ENCODE data around the gene GMPR.

Gene GMPR

GRCh38 chr6:16285467-16286150 lies 47.2 kb downstream of the GMPR start:
- Histone ChIP-seq H3K9ac (ENCODE audit: low read length) (no peak overlapping the region), H2BK120ac (ENCODE audit: low read depth, low read length) (no peak overlapping the region), H2BK15ac (replicated peaks; ENCODE audit: low read depth) (no peak overlapping the region), H3K4me2 (ENCODE audit: low read length) (no peak overlapping the region), H3K4me3 (ENCODE audit: low read length) (no peak overlapping the region), H3K27me3 (ENCODE audit: insufficient read depth, low read length, poor library complexity) (no peaks in the 10 kb centered on the region), H3K79me2 (ENCODE audit: control insufficient read depth, insufficient read depth, low read length) (no peaks in the 10 kb centered on the region), H4K8ac (ENCODE audit: low read depth, low read length) (no peak overlapping the region), H3K56ac (ENCODE audit: low read length) (no peak overlapping the region), H3K27ac (ENCODE audit: low read depth, low read length) (no peak overlapping the region), H3K4me1 (ENCODE audit: control insufficient read depth, low read depth, low read length) (no peaks in the 10 kb centered on the region), H3K36me3 (ENCODE audit: control insufficient read depth, insufficient read depth, low read length) (no peaks in the 10 kb centered on the region), H3K79me1 (ENCODE audit: low read length) (no peaks in the 10 kb centered on the region), H3K4ac (ENCODE audit: low read depth, low read length) (no peak overlapping the region), H2AK5ac (ENCODE audit: low read length) (no peak overlapping the region), H3K23ac (ENCODE audit: low read length) (no peak overlapping the region), H2BK5ac (ENCODE audit: low read length) (no peak overlapping the region), H4K5ac (ENCODE audit: low read length) (no peak overlapping the region), H3K18ac (ENCODE audit: low read length) (no peak overlapping the region)
- no CpG with 5 or more reads among the region's 11 CpGs for WGBS (ENCODE audit: extremely low coverage, insufficient coverage, low lambda C conversion rate)
- peak; percentile 20 for DNase-seq

GRCh38 chr6:16286151-16286522 lies 47.8 kb downstream of the GMPR start:
- WGBS (ENCODE audit: extremely low coverage, insufficient coverage, low lambda C conversion rate), result no CpG with 5 or more reads among the region's 15 CpGs

GRCh38 chr6:16288163-16288562 lies 49.8 kb downstream of the GMPR start:
- Histone ChIP-seq H3K9ac (ENCODE audit: low read length) (no peak overlapping the region), H2BK120ac (ENCODE audit: low read depth, low read length) (no peak overlapping the region), H2BK5ac (ENCODE audit: low read length) (no peak overlapping the region), H4K8ac (ENCODE audit: low read depth, low read length) (no peak overlapping the region), H3K18ac (ENCODE audit: low read length) (no peak overlapping the region), H3K27ac (ENCODE audit: low read depth, low read length) (no peak overlapping the region), H2BK15ac (replicated peaks; ENCODE audit: low read depth) (no peak overlapping the region), H3K79me1 (ENCODE audit: low read length) (no peaks in the 10 kb centered on the region), H3K36me3 (ENCODE audit: control insufficient read depth, insufficient read depth, low read length) (no peaks in the 10 kb centered on the region), H3K56ac (ENCODE audit: low read length) (no peak overlapping the region), H3K23ac (ENCODE audit: low read length) (no peak overlapping the region), H3K27me3 (ENCODE audit: insufficient read depth, low read length, poor library complexity) (no peaks in the 10 kb centered on the region), H3K79me2 (ENCODE audit: control insufficient read depth, insufficient read depth, low read length) (no peaks in the 10 kb centered on the region), H4K5ac (ENCODE audit: low read length) (no peak overlapping the region), H3K4ac (ENCODE audit: low read depth, low read length) (no peak overlapping the region), H2AK5ac (ENCODE audit: low read length) (no peak overlapping the region), H3K4me3 (ENCODE audit: low read length) (no peak overlapping the region), H3K4me1 (ENCODE audit: control insufficient read depth, low read depth, low read length) (no peaks in the 10 kb centered on the region), H3K4me2 (ENCODE audit: low read length) (no peak overlapping the region)
- no peak for DNase-seq
- WGBS (ENCODE audit: extremely low coverage, insufficient coverage, low lambda C conversion rate), result no CpG with 5 or more reads among the region's 26 CpGs

More at GRCh38 chr6:16286151-16286522, 47.8 kb downstream of the GMPR start:
- no peak overlapping the region for H3K18ac ChIP-seq (ENCODE audit: low read length)
- no peaks in the 10 kb centered on the region for H3K4me1 ChIP-seq (ENCODE audit: control insufficient read depth, low read depth, low read length)
- H3K36me3 ChIP-seq (ENCODE audit: control insufficient read depth, insufficient read depth, low read length), result no peaks in the 10 kb centered on the region
- H2BK5ac ChIP-seq (ENCODE audit: low read length), result no peak overlapping the region
- H4K5ac ChIP-seq (ENCODE audit: low read length), result no peak overlapping the region
- no peak overlapping the region for H2BK15ac ChIP-seq (replicated peaks; ENCODE audit: low read depth)
- DNase-seq, result peak; percentile 82
- no peak overlapping the region for H2AK5ac ChIP-seq (ENCODE audit: low read length)
- no peak overlapping the region for H2BK120ac ChIP-seq (ENCODE audit: low read depth, low read length)
- H3K4me2 ChIP-seq (ENCODE audit: low read length), result peak overlapping the region; percentile 15
- no peaks in the 10 kb centered on the region for H3K27me3 ChIP-seq (ENCODE audit: insufficient read depth, low read length, poor library complexity)
- H3K4me3 ChIP-seq (ENCODE audit: low read length), result no peak overlapping the region
- H3K4ac ChIP-seq (ENCODE audit: low read depth, low read length), result no peak overlapping the region
- H3K56ac ChIP-seq (ENCODE audit: low read length), result peak overlapping the region; percentile 70
- no peak overlapping the region for H3K27ac ChIP-seq (ENCODE audit: low read depth, low read length)
- no peak overlapping the region for H3K23ac ChIP-seq (ENCODE audit: low read length)
- H3K9ac ChIP-seq (ENCODE audit: low read length), result no peak overlapping the region
- H3K79me2 ChIP-seq (ENCODE audit: control insufficient read depth, insufficient read depth, low read length), result no peaks in the 10 kb centered on the region
- H3K79me1 ChIP-seq (ENCODE audit: low read length), result no peaks in the 10 kb centered on the region
- H4K8ac ChIP-seq (ENCODE audit: low read depth, low read length), result no peak overlapping the region

DNA sequence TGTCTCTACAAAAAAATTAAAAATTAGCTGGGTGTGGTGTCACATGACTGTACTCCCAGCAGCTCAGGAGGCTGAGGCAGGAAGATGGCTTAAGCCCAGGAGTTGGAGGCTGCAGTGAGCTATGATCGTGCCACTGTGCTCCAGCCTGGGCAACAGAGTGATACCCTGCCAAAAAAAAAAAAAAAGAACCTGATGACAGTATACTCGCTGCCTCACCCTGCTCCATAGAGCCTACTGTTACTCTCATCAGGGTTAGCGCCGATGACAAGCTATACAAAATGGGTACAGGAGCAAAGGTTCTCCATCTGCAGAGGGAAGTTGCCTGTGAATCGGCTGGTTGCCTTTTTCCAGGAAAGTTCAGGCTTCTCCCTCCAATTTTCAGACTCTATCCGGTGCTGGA lies 53.4 kb downstream of the GMPR start:
- Histone ChIP-seq H2AK5ac (ENCODE audit: low read length) (no peak overlapping the region), H3K27ac (ENCODE audit: low read depth, low read length) (no peak overlapping the region), H3K79me1 (ENCODE audit: low read length) (no peaks in the 10 kb centered on the region), H3K79me2 (ENCODE audit: control insufficient read depth, insufficient read depth, low read length) (no peaks in the 10 kb centered on the region), H2BK15ac (replicated peaks; ENCODE audit: low read depth) (no peak overlapping the region), H3K23ac (ENCODE audit: low read length) (no peak overlapping the region), H3K36me3 (ENCODE audit: control insufficient read depth, insufficient read depth, low read length) (no peaks in the 10 kb centered on the region), H3K4me3 (ENCODE audit: low read length) (no peak overlapping the region), H3K4me1 (ENCODE audit: control insufficient read depth, low read depth, low read length) (no peaks in the 10 kb centered on the region), H3K27me3 (ENCODE audit: insufficient read depth, low read length, poor library complexity) (no peaks in the 10 kb centered on the region), H3K56ac (ENCODE audit: low read length) (no peak overlapping the region), H3K4me2 (ENCODE audit: low read length) (no peak overlapping the region), H2BK120ac (ENCODE audit: low read depth, low read length) (no peak overlapping the region), H3K9ac (ENCODE audit: low read length) (no peak overlapping the region), H4K8ac (ENCODE audit: low read depth, low read length) (no peak overlapping the region), H4K5ac (ENCODE audit: low read length) (no peak overlapping the region), H2BK5ac (ENCODE audit: low read length) (no peak overlapping the region), H3K4ac (ENCODE audit: low read depth, low read length) (no peak overlapping the region), H3K18ac (ENCODE audit: low read length) (no peak overlapping the region)
- WGBS (ENCODE audit: extremely low coverage, insufficient coverage, low lambda C conversion rate), result no CpG with 5 or more reads among the region's 6 CpGs
- DNase-seq, result no peak

- Histone ChIP-seq H2BK5ac (ENCODE audit: low read length) (no peak overlapping the region), H3K4me2 (ENCODE audit: low read length) (no peak overlapping the region), H3K27ac (ENCODE audit: low read depth, low read length) (no peak overlapping the region), H3K4me3 (ENCODE audit: low read length) (no peak overlapping the region), H2BK15ac (replicated peaks; ENCODE audit: low read depth) (no peak overlapping the region), H3K18ac (ENCODE audit: low read length) (no peak overlapping the region), H3K79me2 (ENCODE audit: control insufficient read depth, insufficient read depth, low read length) (no peaks in the 10 kb centered on the region), H2AK5ac (ENCODE audit: low read length) (no peak overlapping the region), H3K56ac (ENCODE audit: low read length) (no peak overlapping the region), H3K23ac (ENCODE audit: low read length) (no peak overlapping the region), H3K36me3 (ENCODE audit: control insufficient read depth, insufficient read depth, low read length) (no peaks in the 10 kb centered on the region), H4K5ac (ENCODE audit: low read length) (no peak overlapping the region), H3K79me1 (ENCODE audit: low read length) (no peaks in the 10 kb centered on the region), H3K9ac (ENCODE audit: low read length) (no peak overlapping the region), H4K8ac (ENCODE audit: low read depth, low read length) (no peak overlapping the region), H3K27me3 (ENCODE audit: insufficient read depth, low read length, poor library complexity) (no peaks in the 10 kb centered on the region), H2BK120ac (ENCODE audit: low read depth, low read length) (no peak overlapping the region), H3K4ac (ENCODE audit: low read depth, low read length) (no peak overlapping the region), H3K4me1 (ENCODE audit: control insufficient read depth, low read depth, low read length) (no peaks in the 10 kb centered on the region)
- DNase-seq, result no peak
- WGBS (ENCODE audit: extremely low coverage, insufficient coverage, low lambda C conversion rate), result no CpG with 5 or more reads among the region's 5 CpGs
Observed at GRCh38 chr6:16292432-16292831, 54.0 kb downstream of the GMPR start.

DNA sequence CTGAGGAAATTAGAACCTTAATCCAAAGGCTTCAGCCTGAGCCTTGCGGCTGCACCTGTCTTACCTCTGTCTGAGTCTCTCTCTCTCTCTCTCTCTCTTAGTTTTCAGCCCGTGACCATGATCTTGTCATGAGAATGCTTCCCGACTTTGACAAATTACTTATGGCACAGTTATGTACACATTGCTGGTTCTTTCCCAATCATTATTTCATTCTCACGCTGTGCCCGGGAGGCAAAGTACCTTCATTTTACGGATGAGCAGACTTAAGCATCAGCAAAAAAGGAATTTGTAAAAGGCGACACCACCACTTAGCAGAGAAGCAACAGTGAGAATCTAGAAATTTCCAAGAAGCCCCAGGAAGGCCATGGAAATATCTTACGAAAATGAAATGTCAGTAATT lies 54.6 kb downstream of the GMPR start:
- H2BK15ac ChIP-seq (replicated peaks; ENCODE audit: low read depth), result no peak overlapping the region
- H3K36me3 ChIP-seq (ENCODE audit: control insufficient read depth, insufficient read depth, low read length), result no peaks in the 10 kb centered on the region
- H3K79me2 ChIP-seq (ENCODE audit: control insufficient read depth, insufficient read depth, low read length), result no peaks in the 10 kb centered on the region
- H3K4ac ChIP-seq (ENCODE audit: low read depth, low read length), result no peak overlapping the region
- H4K5ac ChIP-seq (ENCODE audit: low read length), result no peak overlapping the region
- H2BK120ac ChIP-seq (ENCODE audit: low read depth, low read length), result no peak overlapping the region
- no peaks in the 10 kb centered on the region for H3K27me3 ChIP-seq (ENCODE audit: insufficient read depth, low read length, poor library complexity)
- no CpG with 5 or more reads among the region's 8 CpGs for WGBS (ENCODE audit: extremely low coverage, insufficient coverage, low lambda C conversion rate)
- no peak overlapping the region for H2AK5ac ChIP-seq (ENCODE audit: low read length)
- H3K4me3 ChIP-seq (ENCODE audit: low read length), result no peak overlapping the region
- H2BK5ac ChIP-seq (ENCODE audit: low read length), result no peak overlapping the region
- no peak overlapping the region for H3K18ac ChIP-seq (ENCODE audit: low read length)
- H3K4me2 ChIP-seq (ENCODE audit: low read length), result no peak overlapping the region
- H3K23ac ChIP-seq (ENCODE audit: low read length), result no peak overlapping the region
- no peak overlapping the region for H3K9ac ChIP-seq (ENCODE audit: low read length)
- no peaks in the 10 kb centered on the region for H3K79me1 ChIP-seq (ENCODE audit: low read length)
- H4K8ac ChIP-seq (ENCODE audit: low read depth, low read length), result no peak overlapping the region
- no peaks in the 10 kb centered on the region for H3K4me1 ChIP-seq (ENCODE audit: control insufficient read depth, low read depth, low read length)
- DNase-seq, result no peak
- H3K56ac ChIP-seq (ENCODE audit: low read length), result no peak overlapping the region
- no peak overlapping the region for H3K27ac ChIP-seq (ENCODE audit: low read depth, low read length)

All from mesendoderm (in vitro differentiated cells).